Measurements from ENCODE around the gene NFIA.

NFIA gene

GRCh38 chr1:61160526-61160925, 78.2 kb downstream of the NFIA start:
- H3K27me3 ChIP-seq (replicated peaks; ENCODE audit: insufficient read depth, low read length), result peaks cover 58% of the 10 kb centered on the region
- H3K79me2 ChIP-seq (ENCODE audit: low read length), result no peaks in the 10 kb centered on the region
- H3F3A ChIP-seq (ENCODE audit: insufficient read depth, low read length), result peaks cover 14% of the 10 kb centered on the region
- H3K9me3 ChIP-seq (replicated peaks; ENCODE audit: insufficient read depth, low read length), result no peaks in the 10 kb centered on the region
- no peak overlapping the region for H3K4me2 ChIP-seq (ENCODE audit: low read depth, low read length)
- peaks cover 5% of the 10 kb centered on the region; the same call in 1 of the 2 replicates for H4K20me1 ChIP-seq (ENCODE audit: insufficient read depth, low read length)
- no peaks in the 10 kb centered on the region for H3K9me2 ChIP-seq (replicated peaks; ENCODE audit: insufficient read depth, low read length)
- H3K4me1 ChIP-seq (ENCODE audit: low read length), result peaks cover 14% of the 10 kb centered on the region
- no peak overlapping the region for H3K27ac ChIP-seq (ENCODE audit: low read length)
- no peak for DNase-seq
- no peak for TF ChIP-seq EZH2 (optimal IDR thresholded peaks at IDR 0.05; ENCODE audit: low read depth, low read length)
- TF ChIP-seq EZH2phosphoT487 (IDR thresholded peaks at IDR 0.05; ENCODE audit: low read length), result no peak
- no peak overlapping the region for H3K4me3 ChIP-seq (ENCODE audit: low read length)
- no peak overlapping the region for H3K9ac ChIP-seq (ENCODE audit: low read length)
- H2AFZ ChIP-seq (ENCODE audit: low read length), result no peak overlapping the region
- no peaks in the 10 kb centered on the region for H3K36me3 ChIP-seq (replicated peaks; ENCODE audit: insufficient read depth, low read length)

GRCh38 chr1:61162520-61163258, 80.3 kb downstream of the NFIA start:
- peaks cover 8% of the 10 kb centered on the region; the same call in 1 of the 2 replicates for H3K4me1 ChIP-seq (ENCODE audit: low read length)
- H3K9me3 ChIP-seq (replicated peaks; ENCODE audit: insufficient read depth, low read length), result no peaks in the 10 kb centered on the region
- H3K4me3 ChIP-seq (ENCODE audit: low read length), result no peak overlapping the region
- H3K9ac ChIP-seq (ENCODE audit: low read length), result no peak overlapping the region
- peaks cover 42% of the 10 kb centered on the region for H3K27me3 ChIP-seq (replicated peaks; ENCODE audit: insufficient read depth, low read length)
- no peaks in the 10 kb centered on the region for H3K36me3 ChIP-seq (replicated peaks; ENCODE audit: insufficient read depth, low read length)
- no peaks in the 10 kb centered on the region; the same call in 1 of the 2 replicates for H4K20me1 ChIP-seq (ENCODE audit: insufficient read depth, low read length)
- H3K4me2 ChIP-seq (ENCODE audit: low read depth, low read length), result no peak overlapping the region
- no peak overlapping the region for H3K27ac ChIP-seq (ENCODE audit: low read length)
- no peaks in the 10 kb centered on the region for H3K9me2 ChIP-seq (replicated peaks; ENCODE audit: insufficient read depth, low read length)
- H2AFZ ChIP-seq (ENCODE audit: low read length), result no peak overlapping the region
- no peak for TF ChIP-seq EZH2phosphoT487 (IDR thresholded peaks at IDR 0.05; ENCODE audit: low read length)
- H3F3A ChIP-seq (ENCODE audit: insufficient read depth, low read length), result peaks cover 6% of the 10 kb centered on the region; the same call in 1 of the 2 replicates
- no peaks in the 10 kb centered on the region for H3K79me2 ChIP-seq (ENCODE audit: low read length)
- no peak for DNase-seq

GRCh38 chr1:61163355-61163754, 81.0 kb downstream of the NFIA start:
- no peak overlapping the region for H3K4me2 ChIP-seq (ENCODE audit: low read depth, low read length)
- 0 out of 2 replicates have a peak, but pooled peaks cover 1% of the 10 kb centered on the region for H3K4me1 ChIP-seq (ENCODE audit: low read length)
- H3K27ac ChIP-seq (ENCODE audit: low read length), result no peak overlapping the region
- H3F3A ChIP-seq (ENCODE audit: insufficient read depth, low read length), result no peaks in the 10 kb centered on the region
- no peak overlapping the region for H3K9ac ChIP-seq (ENCODE audit: low read length)
- no peaks in the 10 kb centered on the region for H3K79me2 ChIP-seq (ENCODE audit: low read length)
- H3K9me2 ChIP-seq (replicated peaks; ENCODE audit: insufficient read depth, low read length), result no peaks in the 10 kb centered on the region
- no peaks in the 10 kb centered on the region for H3K9me3 ChIP-seq (replicated peaks; ENCODE audit: insufficient read depth, low read length)
- no peaks in the 10 kb centered on the region for H4K20me1 ChIP-seq (ENCODE audit: insufficient read depth, low read length)
- TF ChIP-seq EZH2phosphoT487 (IDR thresholded peaks at IDR 0.05; ENCODE audit: low read length) (no peak), EZH2 (optimal IDR thresholded peaks at IDR 0.05; ENCODE audit: low read depth, low read length) (no peak), CTCF (IDR thresholded peaks at IDR 0.05; ENCODE audit: low read length) (no peak)
- no peaks in the 10 kb centered on the region for H3K36me3 ChIP-seq (replicated peaks; ENCODE audit: insufficient read depth, low read length)
- H2AFZ ChIP-seq (ENCODE audit: low read length), result no peak overlapping the region
- peaks cover 36% of the 10 kb centered on the region for H3K27me3 ChIP-seq (replicated peaks; ENCODE audit: insufficient read depth, low read length)
- no peak for DNase-seq
- H3K4me3 ChIP-seq (ENCODE audit: low read length), result no peak overlapping the region

GRCh38 chr1:61165402-61165801, 83.0 kb downstream of the NFIA start:
- Histone ChIP-seq H3K9ac (ENCODE audit: low read length) (no peak overlapping the region), H3K4me1 (ENCODE audit: low read length) (no peaks in the 10 kb centered on the region), H3K36me3 (replicated peaks; ENCODE audit: insufficient read depth, low read length) (no peaks in the 10 kb centered on the region), H3F3A (ENCODE audit: insufficient read depth, low read length) (no peaks in the 10 kb centered on the region), H3K27me3 (replicated peaks; ENCODE audit: insufficient read depth, low read length) (peaks cover 20% of the 10 kb centered on the region), H2AFZ (ENCODE audit: low read length) (no peak overlapping the region), H3K27ac (ENCODE audit: low read length) (no peak overlapping the region), H3K4me2 (ENCODE audit: low read depth, low read length) (no peak overlapping the region), H4K20me1 (ENCODE audit: insufficient read depth, low read length) (no peaks in the 10 kb centered on the region), H3K4me3 (ENCODE audit: low read length) (no peak overlapping the region), H3K9me3 (replicated peaks; ENCODE audit: insufficient read depth, low read length) (no peaks in the 10 kb centered on the region), H3K79me2 (ENCODE audit: low read length) (no peaks in the 10 kb centered on the region), H3K9me2 (replicated peaks; ENCODE audit: insufficient read depth, low read length) (no peaks in the 10 kb centered on the region)
- DNase-seq, result no peak
- TF ChIP-seq EZH2phosphoT487 (IDR thresholded peaks at IDR 0.05; ENCODE audit: low read length), result no peak
- no peak for TF ChIP-seq EZH2 (optimal IDR thresholded peaks at IDR 0.05; ENCODE audit: low read depth, low read length)
- TF ChIP-seq CTCF (IDR thresholded peaks at IDR 0.05; ENCODE audit: low read length), result no peak
